Activated CD4-positive, CD25-positive, alpha-beta regulatory T cell treated with anti-CD3 and anti-CD28 coated beads, Interleukin-2, amount 50 U/mL, for 72 hours (primary cell): ENCODE data around the gene AP2S1.
"Not testable (repeated sequence)": the region's sequence is repeated elsewhere in the genome, so short reads cannot be mapped to it uniquely, and the experiment has no call there.

ENCODE experiments used
- DNase-seq: peaks from one replicate; pipeline ENCODE4 v3.0.0; 2021

AP2S1 gene

DNA sequence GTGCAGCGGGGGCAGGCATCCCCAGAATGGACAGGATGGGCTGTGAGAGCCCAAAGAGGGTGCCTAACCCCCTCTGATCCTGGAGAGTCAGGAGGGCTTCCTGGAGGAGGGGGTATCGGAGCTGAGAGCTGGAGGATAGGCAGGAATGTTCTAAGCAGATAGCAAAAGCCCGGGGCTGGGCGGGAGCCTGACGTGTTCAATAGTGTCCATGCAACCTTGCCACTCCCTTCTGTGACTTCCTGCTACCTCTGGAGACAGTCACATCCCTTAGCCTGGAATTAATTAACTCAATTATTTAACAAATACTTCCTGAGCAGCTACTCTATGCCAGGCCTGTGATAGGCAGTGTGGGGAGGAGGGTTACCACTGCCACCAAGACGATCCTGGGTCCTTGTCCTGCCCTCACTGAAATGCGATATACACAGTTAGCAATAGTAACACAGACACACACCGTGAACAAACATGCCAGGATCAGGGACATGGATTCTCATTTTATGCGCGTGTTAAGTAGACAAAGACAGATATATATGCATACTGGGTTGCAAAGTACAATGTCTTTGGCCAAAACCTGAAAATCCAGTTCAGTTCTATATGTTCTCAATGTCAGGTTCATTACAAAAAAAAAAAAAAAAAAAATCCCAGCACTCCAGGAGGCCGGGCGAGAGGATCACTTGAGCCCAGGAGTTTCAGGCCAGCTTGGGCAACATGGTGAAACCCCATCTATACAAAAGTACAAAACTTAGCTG, 10.7 kb downstream of the AP2S1 start:
- DNase-seq = no peak

- DNase-seq = no peak
Observed at GRCh38 chr19:46838160-46838559, 12.5 kb downstream of the AP2S1 start.

- no peak for DNase-seq
Observed at GRCh38 chr19:46834984-46835383, 15.7 kb downstream of the AP2S1 start.

- DNase-seq = no peak
Observed at GRCh38 chr19:46834121-46834520, 16.5 kb downstream of the AP2S1 start.

GRCh38 chr19:46830864-46831263, 19.8 kb downstream of the AP2S1 start:
- DNase-seq = no peak

GRCh38 chr19:46828484-46828883, 22.2 kb downstream of the AP2S1 start:
- DNase-seq = no peak

DNA sequence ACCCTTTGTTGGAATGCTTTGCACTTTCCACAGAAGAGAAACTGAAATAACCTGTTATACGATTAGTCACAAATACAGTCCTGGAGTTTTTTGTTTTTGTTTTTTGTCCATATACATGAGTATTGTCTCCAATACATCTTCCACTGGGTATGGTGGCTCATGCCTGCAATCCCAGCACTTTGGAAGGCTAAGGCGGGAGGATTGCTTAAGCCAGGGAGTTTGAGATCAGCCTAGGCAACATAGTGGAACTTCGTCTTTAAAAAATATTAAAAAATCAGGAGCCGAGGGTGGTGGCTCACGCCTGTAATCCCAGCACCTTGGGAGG, 25.0 kb downstream of the AP2S1 start:
- no peak for DNase-seq

DNA sequence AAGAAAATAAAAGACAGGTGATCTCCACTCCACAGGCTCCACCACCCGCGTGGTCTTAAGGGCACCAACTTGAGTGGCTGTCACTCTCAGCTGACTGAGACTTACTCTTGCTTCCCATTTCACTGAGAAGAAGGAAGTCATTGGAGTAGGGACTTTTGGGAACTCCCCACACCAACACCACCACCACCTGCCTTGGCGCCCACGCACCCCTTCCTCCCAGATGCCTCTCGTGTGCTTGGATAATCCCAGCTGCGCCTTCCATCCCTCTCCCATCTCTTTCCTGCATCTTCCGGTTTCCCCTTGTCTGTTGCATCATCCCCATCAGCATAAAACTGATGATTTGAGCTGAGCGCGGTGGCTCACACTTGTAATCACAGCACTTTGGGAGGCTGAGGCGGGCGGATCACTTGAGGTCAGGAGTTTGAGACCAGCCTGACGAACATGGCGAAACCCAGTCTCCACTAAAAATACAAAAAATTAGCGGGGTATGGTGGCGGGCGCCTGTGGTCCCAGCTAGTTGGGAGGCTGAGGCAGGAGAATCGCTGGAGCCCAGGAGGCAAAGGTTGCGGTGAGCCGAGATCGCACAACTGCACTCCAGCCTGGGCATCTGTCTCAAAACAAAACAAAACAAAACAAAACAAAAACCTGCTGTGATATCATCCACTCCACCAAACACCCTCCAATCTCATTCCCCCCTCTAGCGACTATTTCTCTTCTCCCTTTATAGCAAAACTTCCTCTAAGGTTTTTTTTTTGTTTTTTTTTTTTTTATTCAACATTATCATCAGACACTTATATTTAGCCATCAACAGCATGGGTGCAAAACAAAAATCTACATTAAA, 25.5 kb downstream of the AP2S1 start:
- DNase-seq = no peak

DNA sequence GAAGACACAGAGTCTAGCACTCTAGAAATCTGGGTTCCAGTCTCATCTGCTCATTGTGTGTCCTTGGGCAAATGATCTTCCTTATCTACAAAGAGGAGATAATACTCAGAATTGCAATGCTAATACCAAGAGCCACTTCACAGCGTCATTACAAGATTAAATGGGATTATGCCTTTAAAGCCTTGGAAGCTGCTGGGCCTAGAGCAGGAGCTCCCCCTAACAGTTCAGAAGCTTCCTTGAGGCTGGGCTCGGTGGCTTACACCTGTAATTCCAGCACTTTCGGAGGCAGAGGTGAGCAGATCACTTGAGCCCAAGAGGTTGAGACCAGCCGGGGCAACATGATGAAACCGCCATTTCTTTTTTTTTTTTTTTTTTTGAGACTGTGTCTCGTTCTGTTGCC, 27.6 kb downstream of the AP2S1 start:
- no peak for DNase-seq

GRCh38 chr19:46822410-46822787, 28.2 kb downstream of the AP2S1 start:
- DNase-seq = not testable (repeated sequence)

DNA sequence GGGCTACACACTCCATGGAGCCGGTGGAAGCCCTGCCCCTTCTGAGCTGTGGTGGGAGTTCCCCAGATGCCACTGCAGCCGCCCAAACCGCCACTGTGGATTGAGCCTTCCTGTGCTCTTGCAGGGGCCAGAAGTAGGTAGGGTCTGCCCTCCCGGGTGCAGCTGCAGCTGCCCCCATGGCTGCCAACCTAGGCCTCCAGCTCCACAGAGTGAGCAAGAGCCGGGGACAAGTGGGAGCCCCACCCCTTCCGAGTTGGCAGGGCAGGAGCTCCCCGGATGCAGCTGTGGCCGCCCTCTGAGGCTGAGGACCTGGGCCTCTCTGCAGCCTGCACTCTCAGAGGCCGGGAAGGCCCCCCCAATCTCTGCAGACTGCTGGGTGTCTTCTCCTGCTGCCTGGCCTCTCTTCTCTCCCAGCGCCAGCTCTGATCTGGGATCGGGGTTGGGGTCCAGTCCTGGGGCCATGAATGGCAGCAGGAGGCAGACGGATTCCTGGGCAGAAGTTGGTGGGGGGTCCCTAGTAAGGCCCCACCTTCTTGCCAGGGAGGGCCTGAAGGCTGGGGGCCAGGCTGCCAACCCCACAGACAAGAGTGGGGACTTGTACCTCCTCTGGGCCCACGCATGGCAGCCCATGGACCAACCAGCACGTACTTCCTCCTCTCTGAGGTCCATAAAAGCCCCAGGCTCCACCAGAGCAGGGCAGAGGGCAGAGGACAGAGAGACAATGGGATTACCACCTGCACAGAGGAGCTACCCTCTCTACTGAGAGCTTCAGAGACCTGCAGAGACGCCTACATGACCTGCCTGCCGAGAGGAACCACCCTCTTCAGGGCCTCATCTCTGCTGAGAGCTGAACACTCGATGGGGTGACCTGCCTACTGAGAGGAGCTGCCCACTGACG, 28.9 kb downstream of the AP2S1 start:
- DNase-seq = peak; percentile 53

GRCh38 chr19:46818812-46819211, 31.8 kb downstream of the AP2S1 start:
- peak; percentile 44 for DNase-seq

DNA sequence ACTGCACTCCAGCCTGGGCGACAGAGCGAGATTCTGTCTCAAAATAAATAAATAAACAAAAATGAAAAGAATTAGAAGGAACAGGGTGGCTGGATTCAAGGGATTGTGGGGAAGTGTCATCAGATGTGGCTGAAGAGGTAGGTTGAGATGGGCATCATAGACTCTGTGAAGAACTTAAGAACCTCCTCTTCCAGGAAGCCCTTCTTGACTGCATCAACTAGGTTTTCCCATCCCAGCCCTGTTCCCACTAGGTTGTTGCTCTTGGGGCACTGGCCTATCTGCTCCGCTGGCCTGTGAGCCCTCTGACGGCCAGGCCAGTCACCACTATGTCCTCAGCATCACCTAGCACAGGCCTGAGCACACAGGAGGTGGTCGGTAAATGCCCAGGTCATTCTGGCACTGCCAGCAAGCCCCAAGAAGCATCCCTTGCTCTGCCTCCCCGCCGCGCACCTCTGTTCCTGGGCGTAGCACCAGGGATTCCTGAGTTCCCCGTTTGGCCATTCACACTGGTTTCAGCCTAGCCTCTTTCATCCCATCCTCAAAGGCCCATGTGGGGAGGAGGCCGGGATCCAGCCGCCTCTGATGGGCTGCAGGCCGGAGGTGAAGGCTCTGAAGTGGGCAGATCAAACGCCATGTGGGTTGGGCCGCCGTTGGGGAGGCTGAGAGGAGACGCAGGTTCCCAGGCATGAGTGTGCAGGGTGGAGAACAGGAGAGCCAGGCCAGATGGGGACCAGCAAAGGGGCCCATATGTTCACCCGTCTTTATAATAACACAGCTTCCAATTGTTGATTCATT, 34.6 kb downstream of the AP2S1 start:
- no peak for DNase-seq

GRCh38 chr19:46813839-46814358, 36.7 kb downstream of the AP2S1 start:
- DNase-seq = no peak

- no peak for DNase-seq
Observed at GRCh38 chr19:46812977-46813838, 37.4 kb downstream of the AP2S1 start.

DNA sequence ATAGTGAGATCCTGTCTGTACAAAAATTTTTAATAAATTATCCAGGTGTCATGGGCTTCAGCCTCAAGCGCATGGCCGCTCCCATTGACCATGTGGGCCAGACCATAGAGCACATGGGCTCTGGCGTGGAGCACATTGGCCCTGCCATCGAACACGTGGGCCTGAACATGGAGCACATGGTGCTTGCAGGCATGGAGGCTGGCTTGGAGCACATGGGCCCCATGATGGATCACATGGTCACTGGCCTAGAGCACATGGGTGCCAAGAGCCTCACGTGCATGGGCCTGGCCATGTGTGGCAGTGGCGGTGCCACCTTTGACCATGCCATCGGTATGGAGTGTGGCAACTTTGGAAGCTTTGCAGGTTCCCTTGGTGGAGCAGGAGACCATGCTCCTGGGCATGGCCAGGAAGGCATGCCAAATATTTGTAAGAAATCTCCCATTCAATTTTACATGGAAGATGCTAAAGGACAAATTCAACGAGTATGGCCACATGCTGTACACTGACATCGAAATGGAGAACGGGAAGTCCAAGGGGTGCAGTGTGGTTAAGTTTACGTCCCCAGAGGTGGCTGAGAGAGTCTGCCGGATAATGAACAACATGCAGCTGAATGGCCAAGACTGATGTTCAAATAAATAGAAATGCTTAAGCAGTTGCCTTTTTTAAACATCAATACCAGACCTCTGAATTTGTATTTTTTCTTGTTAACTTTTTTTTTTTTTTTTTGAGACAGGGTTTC, 40.9 kb downstream of the AP2S1 start:
- DNase-seq = no peak

GRCh38 chr19:46806656-46807055, 44.0 kb downstream of the AP2S1 start:
- no peak for DNase-seq

GRCh38 chr19:46804432-46804831, 46.2 kb downstream of the AP2S1 start:
- not testable (repeated sequence) for DNase-seq

GRCh38 chr19:46803555-46803954, 47.1 kb downstream of the AP2S1 start:
- no peak for DNase-seq

DNA sequence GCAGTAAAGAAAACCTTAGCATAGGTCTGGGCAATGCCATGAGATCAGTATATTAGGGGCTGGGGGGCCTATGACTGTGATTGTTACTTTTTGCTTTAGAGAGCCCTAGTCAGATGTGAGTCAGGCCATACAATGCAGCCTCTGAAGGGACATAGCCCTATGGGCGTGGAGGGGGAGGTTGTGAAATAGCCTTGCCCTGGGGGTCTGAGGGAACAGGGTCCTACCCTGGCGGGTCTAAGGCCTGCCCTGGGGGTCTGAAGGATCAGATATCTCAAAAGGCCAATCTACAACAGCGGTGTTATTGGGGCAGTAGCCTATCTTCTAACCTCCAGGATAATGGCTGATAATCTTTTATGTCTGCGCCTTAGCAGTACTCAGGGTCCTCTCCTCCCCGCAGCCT, 48.5 kb downstream of the AP2S1 start:
- DNase-seq = no peak

DNA sequence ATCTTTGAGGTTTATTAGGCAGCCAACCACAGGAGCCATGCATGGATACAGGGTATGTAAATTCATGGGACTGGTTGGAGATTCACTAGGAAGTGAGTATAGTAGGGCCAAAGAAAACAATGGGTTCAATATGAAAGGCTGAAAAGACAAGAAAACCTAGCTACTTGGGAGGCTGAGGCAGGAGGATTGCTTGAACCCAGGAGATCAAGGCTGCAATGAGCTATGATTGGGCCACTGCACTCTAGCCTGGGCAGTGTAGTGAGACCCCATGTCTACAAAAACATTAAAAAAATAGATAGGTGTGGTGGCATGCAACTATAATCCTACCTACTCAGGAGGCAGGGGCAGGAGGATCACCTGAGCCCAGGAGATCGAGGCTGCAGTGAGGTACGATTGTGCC, 51.9 kb downstream of the AP2S1 start:
- no peak for DNase-seq
